ENCODE measurements around the gene HMG20B.
"Not testable (repeated sequence)": the region's sequence is repeated elsewhere in the genome, so short reads cannot be mapped to it uniquely, and the experiment has no call there.

HMG20B gene

DNA sequence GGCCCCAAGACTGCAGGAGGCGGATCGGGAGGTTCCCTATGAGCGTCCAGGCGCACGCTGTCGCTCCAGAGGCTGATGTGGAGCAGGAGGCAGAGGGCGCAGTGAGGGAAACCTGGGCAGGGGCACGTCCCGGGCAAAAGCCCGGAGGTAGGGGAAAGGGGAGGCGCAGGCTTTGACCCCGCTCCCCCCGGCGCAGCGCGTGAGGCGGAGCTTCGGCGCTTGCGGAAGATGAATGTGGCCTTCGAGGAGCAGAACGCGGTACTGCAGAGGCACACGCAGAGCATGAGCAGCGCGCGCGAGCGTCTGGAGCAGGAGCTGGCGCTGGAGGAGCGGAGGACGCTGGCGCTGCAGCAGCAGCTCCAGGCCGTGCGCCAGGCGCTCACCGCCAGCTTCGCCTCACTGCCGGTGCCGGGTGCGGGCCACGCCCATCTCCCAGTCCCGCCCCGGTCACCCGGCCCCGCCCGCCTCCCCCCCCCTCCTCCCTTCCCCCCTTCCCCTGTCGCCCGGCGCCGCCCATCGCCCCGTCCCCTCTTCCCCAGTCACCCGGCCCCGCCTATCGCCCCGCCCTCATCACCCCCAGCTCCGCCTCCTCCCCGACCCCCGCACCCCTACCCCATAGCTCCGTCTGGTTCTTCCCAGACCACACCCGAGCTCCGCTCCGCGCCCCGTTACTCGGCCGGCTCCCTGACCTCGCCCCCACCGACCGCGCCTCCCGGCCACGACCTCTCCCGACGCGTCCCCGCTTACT, 4.1 kb downstream of the HMG20B start:
- Histone ChIP-seq H3K4me3 (peak overlapping the region in 3 of 7 experiments; percentile 22 to 34 (median 29)), H3K27ac (peak overlapping the region in 3 of 21 experiments; percentile 3 to 66 (median 50))

DNA sequence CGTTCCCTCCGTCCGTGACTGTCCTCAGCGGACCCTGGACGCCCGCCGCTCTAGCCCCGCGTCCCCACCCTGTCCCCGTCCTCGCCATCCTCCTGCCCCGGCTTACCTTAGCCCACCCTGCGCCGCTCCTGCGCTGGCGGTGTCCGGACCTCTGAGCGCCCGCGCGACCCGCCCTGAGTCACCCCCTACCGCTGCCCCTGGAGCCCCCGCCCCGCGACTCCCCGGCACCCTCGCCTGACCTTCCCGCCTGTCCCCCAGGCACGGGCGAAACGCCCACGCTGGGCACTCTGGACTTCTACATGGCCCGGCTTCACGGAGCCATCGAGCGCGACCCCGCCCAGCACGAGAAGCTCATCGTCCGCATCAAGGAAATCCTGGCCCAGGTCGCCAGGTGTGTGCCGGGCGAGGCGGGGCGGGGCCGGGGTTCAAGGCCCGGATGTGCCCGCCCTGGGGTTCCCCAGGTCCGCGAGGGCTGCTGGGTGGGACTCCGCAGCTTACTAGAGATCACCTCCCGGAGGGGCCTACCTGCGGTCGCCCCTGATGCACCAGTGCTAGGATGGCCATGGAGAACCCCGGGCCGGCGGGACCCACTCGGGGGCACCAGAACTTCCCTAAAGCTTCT, 5.1 kb downstream of the HMG20B start:
- Histone ChIP-seq H3K4me3 (no peak overlapping the region), H3K27ac (peak overlapping the region in 2 of 21 experiments; percentile 22 to 66)

DNA sequence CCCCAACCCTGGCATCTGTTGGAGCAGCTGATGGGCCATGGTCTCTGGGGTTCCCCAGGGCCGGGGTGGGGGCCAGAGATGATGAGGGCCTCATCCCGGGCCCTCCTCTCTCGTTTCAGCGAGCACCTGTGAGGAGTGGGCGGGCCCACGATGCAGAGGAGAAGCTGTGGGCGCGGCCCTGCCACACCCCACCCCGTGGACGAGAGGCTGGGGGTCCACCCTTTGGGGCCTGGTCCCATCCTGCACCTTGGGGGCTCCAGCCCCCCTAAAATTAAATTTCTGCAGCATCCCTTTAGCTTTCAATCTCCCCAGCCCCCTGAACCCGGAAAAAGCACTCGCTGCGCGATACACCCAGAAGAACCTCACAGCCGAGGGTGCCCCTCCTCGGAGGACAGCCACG, 5.6 kb downstream of the HMG20B start:
- H3K27ac ChIP-seq = no peak overlapping the region
- H3K4me3 ChIP-seq = no peak overlapping the region

DNA sequence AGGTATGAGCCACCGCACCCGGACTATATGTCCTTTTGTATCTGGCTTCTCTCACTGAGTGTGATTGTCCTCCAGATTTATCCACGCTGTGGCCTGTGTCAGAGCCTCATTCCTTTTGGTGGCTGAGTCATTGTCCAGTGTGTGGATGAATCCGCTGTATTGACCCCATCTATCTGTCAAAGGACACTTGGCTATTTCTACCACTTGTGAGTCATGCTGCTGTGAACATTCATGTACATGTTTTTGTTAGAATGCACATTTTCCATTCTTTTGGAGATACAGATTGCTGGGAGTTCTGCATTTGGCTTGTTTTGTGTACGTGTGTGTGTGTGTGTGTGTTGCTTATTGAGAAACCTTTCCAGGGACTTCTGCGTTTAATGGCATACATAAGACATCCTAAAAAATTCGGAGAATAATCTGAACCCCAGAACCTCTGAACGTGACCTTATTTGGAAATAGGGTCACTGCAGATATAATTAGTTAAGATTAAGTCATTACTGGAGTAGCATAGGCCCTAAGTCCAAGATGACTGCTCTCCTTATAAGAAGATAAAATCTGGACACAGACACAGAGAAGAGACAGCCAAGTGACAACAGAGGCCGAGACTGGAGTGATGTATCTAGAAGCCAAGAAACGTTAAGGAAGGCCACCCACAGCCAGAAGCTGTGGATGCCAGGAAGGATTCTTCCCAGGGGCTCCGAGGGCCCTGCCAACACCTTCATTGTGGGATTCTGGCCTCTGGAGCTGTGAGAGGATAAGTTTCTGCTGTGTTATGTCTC, 7.6 kb downstream of the HMG20B start:
- peak overlapping the region in 10 of 21 experiments; percentile 4 to 64 (median 56) for H3K27ac ChIP-seq
- H3K4me3 ChIP-seq = no peak overlapping the region

DNA sequence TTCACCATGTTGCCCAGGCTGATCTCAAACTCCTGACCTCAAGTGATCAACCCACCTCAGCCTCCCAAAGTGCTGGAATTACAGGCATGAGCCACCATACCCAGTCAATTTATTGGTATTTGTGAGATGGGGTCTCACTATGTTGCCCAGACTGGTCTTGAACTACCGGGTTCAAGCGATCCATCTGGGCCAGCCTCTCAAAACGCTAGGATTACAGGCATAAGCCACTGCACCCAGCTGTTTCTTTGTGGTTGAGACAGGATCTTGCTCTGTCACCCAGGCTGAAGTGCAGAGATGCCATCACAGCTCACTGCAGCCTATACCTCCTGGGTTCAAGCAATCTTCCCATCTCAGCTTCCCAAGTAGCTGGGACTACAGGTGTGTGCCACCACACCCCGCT, 9.0 kb downstream of the HMG20B start:
- not testable (repeated sequence) for H3K27ac ChIP-seq, H3K4me3 ChIP-seq

DNA sequence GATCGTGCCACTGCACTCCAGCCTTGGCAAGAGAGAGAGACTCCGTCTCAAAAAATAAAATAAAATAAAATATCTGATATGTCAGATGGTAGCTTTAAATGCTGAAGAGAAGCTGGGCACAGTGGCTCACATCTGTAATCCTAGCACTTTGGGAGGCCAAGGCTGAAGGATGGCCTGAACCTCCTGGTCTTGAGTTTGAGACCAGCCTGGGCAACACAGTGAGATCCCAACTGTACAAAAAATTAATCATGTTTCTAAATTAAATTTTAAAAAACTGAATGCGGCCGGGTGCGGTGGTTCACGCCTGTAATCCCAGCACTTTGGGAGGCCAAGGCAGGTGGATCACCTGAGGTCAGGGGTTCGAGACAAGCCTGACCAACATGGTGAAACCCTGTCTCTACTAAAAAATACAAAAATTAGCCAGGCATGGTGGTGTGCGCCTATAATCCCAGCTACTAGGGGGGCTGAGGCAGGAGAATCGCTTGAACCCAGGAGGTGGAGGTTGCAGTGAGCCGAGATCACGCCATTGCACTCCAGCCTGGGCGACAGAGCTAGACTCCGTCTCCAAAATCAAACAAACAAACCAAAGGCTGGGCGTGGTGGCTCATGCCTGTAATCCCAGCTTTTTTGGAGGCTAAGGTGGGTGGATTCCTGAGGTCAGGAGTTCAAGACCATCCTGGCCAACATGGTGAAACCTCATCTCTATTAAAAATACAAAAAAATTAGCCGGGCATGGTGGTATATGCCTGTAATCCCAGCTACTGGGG, 11.5 kb downstream of the HMG20B start:
- not testable (repeated sequence) for H3K27ac ChIP-seq, H3K4me3 ChIP-seq

DNA sequence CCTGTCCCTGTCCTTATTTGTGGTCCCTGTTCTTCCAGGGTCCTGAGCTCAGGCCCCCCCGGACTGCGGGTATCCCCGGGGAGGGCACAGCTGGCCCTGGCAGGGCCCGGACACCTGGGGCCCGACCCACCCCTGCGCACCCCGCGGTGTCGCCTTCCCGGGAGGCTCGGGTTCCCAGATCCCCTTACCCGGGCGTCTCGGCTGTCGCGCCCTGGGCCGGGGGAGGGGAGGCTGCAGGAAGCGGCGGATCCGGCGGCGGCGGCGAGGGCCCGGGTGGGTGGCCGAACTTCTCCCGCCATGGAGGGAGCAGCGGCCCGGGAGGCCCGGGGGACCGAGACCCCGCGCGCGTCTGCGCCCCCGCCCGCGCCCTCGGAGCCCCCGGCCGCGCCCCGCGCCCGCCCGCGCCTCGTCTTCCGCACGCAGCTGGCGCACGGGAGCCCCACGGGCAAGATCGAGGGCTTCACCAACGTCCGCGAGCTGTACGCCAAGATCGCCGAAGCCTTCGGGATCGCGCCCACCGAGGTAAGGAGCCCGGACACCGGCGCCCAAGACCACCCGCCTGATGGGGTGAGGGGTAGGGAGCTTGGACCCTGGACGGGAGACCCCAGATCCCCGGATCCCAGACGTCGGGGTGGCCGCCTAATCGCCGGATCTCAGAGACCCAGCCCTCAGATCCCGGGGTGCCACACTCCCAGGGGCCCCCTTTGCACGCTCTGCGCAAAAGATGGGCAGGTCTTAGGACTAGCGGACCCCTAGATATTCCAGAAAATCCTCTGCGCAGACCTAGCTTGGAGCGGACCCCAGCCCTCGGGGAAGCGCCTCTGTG, 12.8 kb downstream of the HMG20B start, which contains the start of gene GIPC3:
GIPC3 (plus strand) TSS at position 178 of the 826 bp plus-strand sequence; CDS start at position 298, 120 bp downstream.
- peak within 1 kb of the TSS in 1 of 21 experiments; percentile 2 for H3K27ac ChIP-seq
- H3K4me3 ChIP-seq = peak within 1 kb of the TSS; percentile 3 to 30 (median 12)

DNA sequence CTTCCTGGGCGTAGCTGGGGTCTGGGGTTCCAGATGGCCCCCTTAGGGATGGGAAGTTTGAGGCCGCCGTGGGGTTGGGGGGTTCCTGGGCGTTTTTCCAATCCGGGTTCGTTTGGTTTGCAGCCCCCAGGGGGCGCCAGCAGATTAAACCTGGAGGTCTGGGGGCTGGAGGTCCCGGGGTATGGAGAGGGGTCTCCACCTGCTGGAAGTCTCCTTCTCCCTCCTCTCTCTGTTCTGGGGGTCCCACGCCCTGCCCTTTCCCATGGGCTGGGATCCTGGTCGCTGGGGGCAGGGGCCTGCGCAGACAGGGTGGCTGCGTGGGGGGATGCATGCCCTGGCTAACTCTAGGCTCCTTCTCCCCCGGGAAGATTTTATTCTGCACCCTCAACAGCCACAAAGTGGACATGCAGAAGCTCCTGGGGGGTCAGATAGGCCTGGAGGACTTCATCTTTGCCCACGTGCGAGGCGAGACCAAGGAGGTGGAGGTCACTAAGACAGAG, 13.4 kb downstream of the HMG20B start:
- Histone ChIP-seq H3K4me3 (peak overlapping the region in 4 of 7 experiments; percentile 8 to 30 (median 22)), H3K27ac (no peak overlapping the region)

DNA sequence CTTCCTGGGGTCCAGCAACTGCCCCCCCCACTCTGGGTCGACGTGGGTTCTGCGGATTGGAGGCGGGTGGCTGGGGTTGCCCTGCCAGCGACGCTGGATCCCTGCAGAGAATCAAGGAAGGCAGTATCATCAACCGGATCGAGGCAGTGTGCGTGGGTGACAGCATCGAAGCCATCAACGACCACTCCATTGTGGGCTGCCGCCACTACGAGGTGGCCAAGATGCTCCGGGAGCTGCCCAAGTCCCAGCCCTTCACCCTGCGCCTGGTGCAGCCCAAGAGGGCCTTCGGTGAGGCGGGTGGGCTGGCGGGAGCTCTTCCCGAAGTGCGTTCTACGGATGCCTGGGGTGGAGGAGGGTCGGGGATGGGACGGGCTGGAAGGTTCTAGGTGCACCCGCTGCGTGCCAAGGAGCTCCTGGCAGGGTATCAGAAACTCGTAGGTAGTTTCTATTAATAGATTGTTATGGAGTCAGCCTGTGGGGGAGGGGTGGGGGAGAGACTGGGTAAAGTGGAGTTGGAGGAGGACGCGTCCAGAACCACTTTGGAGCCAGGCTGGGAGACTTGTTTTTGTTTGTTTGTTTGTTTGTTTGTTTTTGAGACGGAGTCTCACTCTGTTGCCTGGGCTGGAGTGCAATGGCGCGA, 14.1 kb downstream of the HMG20B start:
- H3K27ac ChIP-seq = no peak overlapping the region
- H3K4me3 ChIP-seq = no peak overlapping the region

DNA sequence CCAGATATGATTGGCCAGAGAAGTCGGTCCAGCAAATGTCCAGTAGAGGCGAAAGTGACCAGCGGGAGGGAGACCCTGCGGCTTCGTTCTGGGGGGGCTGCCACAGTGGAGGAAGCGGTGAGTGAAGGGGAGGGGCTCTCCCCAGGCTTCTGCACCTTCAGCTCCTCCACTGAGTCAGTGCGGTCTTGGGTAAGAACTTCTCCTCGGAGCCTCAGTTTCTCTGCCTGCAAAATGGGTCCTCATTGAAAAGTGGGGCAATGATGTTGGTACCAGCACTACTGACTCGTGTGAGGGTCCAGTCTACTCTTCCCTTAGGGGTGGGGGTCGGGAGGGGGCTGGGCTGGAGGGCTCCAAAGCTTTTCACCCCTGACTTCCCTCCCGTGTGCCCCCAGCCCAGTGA, 16.7 kb downstream of the HMG20B start:
- no peak overlapping the region for H3K27ac ChIP-seq
- no peak overlapping the region for H3K4me3 ChIP-seq

DNA sequence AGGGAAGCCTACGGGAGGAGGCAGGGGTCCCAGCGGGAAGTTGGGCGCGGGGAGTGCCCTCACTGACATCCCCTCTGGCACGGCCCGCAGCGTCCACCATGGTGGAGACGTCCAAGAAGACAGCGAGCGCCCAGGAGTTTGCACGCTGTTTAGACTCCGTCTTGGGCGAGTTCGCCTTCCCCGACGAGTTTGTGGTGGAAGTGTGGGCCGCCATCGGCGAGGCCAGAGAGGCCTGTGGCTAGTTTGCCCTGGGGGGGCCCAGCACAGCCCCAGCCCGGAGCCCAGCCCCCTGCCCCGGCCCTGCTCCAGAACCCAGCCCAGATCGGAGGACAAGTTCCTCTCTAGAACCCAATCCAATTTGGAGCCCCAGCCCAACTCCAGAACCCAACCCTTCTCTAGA, 17.2 kb downstream of the HMG20B start:
- Histone ChIP-seq H3K4me3 (no peak overlapping the region), H3K27ac (no peak overlapping the region)

DNA sequence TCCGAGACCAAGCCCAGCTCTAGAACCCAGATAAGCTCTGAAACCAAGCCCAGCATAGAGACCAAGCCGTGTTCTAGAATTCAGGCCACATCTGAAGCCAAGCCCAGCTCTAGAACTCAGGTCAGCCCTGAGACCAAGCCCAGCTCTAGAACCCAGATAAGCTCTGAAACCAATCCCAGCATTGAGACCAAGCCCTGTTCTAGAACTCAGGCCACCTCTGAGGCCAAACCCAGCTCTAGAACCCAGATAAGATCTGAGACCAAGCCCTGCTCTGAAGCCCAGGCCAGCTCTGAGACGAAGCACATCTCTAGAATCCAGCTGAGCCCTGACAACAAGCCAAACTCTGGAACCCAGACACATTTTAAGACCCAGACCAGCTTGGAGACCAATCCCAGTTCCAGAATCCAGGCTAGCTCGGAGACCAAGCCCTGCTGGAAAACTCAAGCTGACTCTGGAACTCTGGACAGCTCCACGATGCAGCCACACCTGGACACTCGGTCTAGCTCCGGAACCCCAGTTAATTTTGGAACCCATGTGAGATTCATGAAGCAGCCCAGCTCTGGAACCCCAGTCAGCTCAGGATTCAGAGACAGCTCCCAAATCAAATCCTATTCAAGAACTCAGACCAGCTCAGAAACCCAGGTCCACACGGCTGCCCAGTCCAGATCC, 18.4 kb downstream of the HMG20B start:
- H3K4me3 ChIP-seq = no peak overlapping the region
- H3K27ac ChIP-seq = no peak overlapping the region

DNA sequence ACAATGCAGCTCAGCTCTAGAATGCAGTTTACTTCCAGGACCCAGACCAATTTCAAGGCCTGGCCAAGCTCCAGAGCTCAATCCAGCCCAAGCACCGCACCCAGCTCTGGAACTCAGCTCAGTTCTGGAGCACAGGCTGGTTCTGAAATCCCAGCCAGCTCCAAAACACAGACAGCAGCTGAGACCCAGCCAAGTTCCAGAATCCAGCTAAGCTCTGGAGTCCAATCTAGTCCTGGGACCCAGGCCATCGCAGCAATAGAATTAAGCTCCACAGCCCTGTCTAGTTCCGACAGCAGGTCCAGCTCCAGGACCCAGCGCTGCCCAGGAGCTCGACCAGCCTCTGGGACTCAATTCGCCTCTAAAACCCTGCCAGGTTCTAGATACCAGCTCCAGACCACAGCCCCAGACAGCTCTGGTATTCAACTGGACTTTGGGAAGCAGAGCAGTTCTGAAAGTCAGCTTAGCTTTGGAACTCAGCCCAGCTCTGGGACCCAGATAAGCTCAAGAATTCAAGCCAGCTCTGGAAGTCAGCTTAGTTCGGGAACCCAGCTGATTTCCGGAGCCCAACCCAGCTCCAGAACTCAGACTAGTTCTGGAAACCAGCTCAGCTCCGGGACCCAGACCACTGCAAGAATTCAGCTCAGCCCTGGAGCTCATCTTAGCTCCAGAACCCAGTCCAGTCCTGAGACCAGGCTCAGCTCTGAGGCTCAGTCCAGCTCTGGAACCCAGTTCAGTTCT, 19.3 kb downstream of the HMG20B start:
- H3K4me3 ChIP-seq = no peak overlapping the region

DNA sequence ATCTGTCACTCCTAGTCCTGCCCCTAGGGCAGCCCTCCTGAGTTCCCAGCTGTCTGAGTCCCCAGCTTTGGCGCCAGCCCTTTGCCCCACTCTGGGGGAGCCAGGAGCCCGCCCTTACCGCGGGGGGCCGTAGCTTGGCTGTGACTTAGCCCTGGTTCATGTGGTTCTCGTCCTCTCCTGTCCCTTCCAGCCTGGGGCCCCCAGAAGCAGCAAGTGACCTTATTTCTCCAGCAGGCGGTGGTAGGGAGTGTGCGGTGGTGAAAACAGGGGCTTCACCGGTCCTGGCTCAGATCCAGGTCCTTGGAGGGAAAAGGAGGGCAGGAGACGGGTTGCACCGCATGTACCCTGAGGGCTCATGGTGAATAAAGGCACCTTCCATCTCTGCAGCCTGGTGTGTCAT, 20.4 kb downstream of the HMG20B start:
- H3K27ac ChIP-seq = no peak overlapping the region
- no peak overlapping the region for H3K4me3 ChIP-seq

More for the DNA sequence above, 19.3 kb downstream of the HMG20B start:
- no peak overlapping the region for H3K27ac ChIP-seq

DNA sequence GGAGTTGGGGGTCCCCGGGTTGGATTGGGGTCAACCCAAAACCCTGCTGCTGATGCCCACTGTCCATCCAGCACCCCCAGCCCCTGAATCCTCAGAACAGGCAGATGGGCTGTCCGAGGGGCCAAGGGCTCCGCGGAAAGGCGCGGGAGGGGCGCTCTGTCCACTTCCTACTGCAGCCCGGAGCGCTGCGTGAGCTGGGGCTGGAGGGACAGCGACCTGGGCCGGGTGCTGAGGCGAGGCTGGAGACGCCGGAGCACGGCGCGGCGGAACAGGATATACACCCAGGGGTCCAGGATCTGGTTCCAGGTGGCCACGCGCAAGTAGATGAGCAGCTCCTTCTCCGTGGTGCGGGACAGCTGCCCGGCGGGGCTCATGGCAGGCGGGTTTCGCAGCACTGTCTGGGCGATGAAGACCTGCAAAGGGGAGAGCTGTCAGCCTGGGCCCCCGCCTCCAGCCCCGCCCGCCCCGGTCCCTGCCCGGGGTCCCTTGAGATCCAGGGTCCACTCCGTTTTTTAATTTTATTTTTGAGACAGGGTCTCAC, 22.8 kb downstream of the HMG20B start:
- H3K27ac ChIP-seq = no peak overlapping the region
- no peak overlapping the region for H3K4me3 ChIP-seq

DNA sequence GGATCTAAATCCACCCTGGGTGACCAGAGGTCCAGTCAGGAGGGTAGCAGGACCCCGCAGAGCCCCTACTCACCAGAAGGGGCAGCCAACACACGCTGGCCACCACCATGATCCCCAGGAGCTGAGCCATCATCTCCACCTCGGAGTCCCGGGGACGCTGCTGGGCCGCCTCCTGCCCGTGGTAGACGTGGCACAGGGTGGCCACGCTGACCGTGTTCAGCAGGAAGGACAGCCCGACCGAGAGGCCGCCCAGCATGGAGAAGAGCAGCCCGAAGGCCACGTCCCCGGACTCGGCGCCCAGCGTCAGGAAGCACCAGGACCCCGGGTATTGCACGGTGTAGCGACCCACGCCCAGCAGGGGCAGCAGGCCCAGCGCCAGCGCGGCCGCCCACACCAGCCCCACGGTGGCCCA, 27.0 kb downstream of the HMG20B start:
- Histone ChIP-seq H3K27ac (no peak overlapping the region), H3K4me3 (no peak overlapping the region)

DNA sequence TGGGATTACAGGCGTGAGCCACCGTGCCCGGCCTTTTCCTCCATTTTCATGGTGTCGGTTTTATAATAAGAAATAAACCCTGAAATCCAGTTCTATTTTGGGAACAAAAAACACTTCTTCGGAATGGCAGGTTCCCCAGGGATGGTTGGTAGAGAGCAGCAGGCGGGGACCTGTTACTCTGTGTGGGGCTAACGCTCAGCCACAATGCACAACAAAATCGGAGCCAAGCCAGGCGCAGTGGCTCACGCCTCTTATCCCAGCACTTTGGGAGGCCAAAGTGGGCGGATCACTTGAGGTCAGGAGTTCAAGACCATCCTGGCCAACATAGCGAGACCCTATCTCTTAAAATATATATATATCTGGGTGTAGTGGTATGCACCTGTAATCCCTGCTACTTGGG, 28.3 kb downstream of the HMG20B start:
- H3K4me3 ChIP-seq = no peak overlapping the region
- no peak overlapping the region for H3K27ac ChIP-seq
